Stimulated activated naive B cell treated with anti-CD40 and anti-IgM and Interleukin-4, amounts not matched to agents 10 μg/mL and 1 μg/mL and 100 μg/mL, for 72 hours (primary cell): ENCODE measurements around the gene CAPZA1.
"Not testable (repeated sequence)": the region's sequence is repeated elsewhere in the genome, so short reads cannot be mapped to it uniquely, and the experiment has no call there.

Source experiments
- ATAC-seq, 2 donors: fragments of 150-1000 bp; cut with Tn5 transposase; replicated peaks; 2 replicates each; pipeline ENCODE4 v1.10.0; 2021; ENCODE audit warnings: moderate library complexity in 1 of 2
- DNase-seq: peaks from one replicate; pipeline ENCODE4 v3.0.0; 2021
- H3K27ac Mint-ChIP-seq: one replicate; pipeline ENCODE4 v1.8.0; 2022; ENCODE audit warnings: mild to moderate bottlenecking, mixed read lengths
- H3K27me3 Mint-ChIP-seq, 2 donors: one replicate each; pipeline ENCODE4 v1.8.0; 2022; ENCODE audit warnings: mixed read lengths in 2 of 2
- H3K36me3 Mint-ChIP-seq, 2 donors: one replicate each; pipeline ENCODE4 v1.8.0; 2022; ENCODE audit warnings: mixed read lengths in 2 of 2, mild to moderate bottlenecking in 1 of 2
- H3K4me1 Mint-ChIP-seq, 2 donors: one replicate each; pipeline ENCODE4 v1.8.0; 2022; ENCODE audit warnings: mixed read lengths in 2 of 2, mild to moderate bottlenecking in 1 of 2
- H3K4me3 Mint-ChIP-seq, 2 donors: one replicate each; pipeline ENCODE4 v1.8.0; 2022; ENCODE audit warnings: mild to moderate bottlenecking in 2 of 2, mixed read lengths in 2 of 2, moderate library complexity in 1 of 2
- H3K9me3 Mint-ChIP-seq, 2 donors: one replicate each; pipeline ENCODE4 v1.8.0; 2022; ENCODE audit warnings: mixed read lengths in 2 of 2, mild to moderate bottlenecking in 1 of 2

CAPZA1 gene

DNA sequence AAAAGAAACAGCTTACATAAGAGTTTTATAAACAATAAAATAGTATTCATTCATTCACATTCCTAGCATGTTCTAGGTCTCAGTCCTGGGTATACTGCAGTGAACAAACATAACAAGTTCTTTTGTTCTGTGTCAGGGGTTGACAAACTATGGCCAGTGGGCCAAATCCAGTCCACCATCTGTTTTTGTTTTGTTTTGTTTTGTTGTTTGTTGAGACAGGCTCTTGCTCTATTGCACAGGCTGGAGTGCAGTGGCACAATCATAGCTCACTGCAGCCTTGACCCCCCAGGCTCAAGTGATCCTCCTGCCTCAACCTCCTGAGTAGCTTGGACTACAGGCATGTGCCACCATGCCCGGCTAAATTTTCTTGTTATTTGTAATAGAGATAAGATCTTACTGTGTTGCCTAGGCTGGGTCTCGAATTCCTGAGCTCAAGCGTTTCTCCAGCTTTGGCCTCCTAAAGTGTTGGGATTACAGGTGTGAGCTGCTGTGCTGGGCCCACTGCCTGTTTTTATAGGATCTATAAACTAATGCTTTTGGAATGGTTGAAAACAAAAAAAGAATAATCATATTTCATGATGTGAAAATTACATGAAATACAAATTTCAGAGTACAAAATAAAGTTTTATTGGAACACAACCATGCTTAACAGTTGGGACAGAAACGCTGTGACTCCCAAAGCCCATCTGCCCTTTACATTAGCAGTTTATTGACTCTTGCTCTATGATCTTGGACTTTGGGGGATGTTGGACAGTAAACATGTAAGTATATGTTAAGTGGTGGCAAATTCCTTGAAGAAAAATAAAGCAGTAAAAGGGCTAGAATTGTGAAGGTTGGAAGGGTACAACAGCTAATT lies 17.9 kb downstream of the CAPZA1 start:
- DNase-seq (no peak), ATAC-seq (no peak)
- H3K27ac Mint-ChIP-seq: peak overlapping the region; percentile 75
- H3K4me3 Mint-ChIP-seq: no peak overlapping the region
- H3K27me3 Mint-ChIP-seq: no peaks in the 10 kb centered on the region
- no peaks in the 10 kb centered on the region for H3K9me3 Mint-ChIP-seq
- H3K4me1 Mint-ChIP-seq: peaks cover 26 to 56% of the 10 kb centered on the region in 2 donors
- H3K36me3 Mint-ChIP-seq: peaks cover 18 to 24% of the 10 kb centered on the region in 2 donors

DNA sequence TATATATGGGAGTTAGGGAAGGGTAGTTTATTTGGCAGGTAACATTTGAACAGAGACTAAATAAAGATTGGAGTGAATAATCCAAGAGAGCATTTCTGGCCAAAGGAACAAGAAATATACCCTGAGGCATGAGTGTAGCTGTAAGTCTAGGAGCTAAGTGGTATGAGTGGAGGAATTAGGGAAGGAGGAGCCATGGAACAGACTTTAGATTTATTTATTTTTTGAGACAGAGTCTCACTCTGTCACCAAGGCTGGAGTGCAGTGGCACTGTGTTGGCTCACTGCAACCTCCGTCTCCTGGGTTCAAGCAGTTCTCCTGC lies 18.4 kb downstream of the CAPZA1 start:
- Mint-ChIP-seq H3K4me1 (peaks cover 26 to 54% of the 10 kb centered on the region in 2 donors), H3K9me3 (no peaks in the 10 kb centered on the region), H3K27me3 (no peaks in the 10 kb centered on the region), H3K36me3 (peaks cover 15 to 22% of the 10 kb centered on the region in 2 donors), H3K4me3 (no peak overlapping the region), H3K27ac (peak overlapping the region; percentile 75)
- no peak for DNase-seq
- ATAC-seq: no peak

DNA sequence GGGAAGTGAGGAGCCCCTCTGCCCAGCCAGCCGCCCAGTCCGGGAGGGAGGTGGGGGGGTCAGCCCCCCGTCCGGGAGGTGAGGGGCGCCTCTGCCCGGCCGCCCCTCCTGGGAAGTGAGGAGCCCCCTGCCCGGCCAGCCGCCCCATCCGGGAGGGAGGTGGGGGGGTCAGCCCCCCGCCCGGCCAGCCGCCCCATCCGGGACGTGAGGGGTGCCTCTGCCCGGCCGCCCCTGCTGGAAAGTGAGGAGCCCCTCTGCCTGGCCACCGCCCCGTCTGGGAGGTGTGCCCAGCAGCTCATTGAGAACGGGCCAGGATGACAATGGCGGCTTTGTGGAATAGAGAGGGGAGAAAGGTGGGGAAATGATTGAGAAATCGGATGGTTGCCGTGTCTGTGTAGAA lies 20.8 kb downstream of the CAPZA1 start:
- not testable (repeated sequence) for H3K27me3 Mint-ChIP-seq, H3K27ac Mint-ChIP-seq, H3K4me3 Mint-ChIP-seq, ATAC-seq, DNase-seq, H3K9me3 Mint-ChIP-seq
- peaks cover 13 to 21% of the 10 kb centered on the region in 2 donors for H3K36me3 Mint-ChIP-seq
- peaks cover 17 to 43% of the 10 kb centered on the region in 2 donors for H3K4me1 Mint-ChIP-seq

DNA sequence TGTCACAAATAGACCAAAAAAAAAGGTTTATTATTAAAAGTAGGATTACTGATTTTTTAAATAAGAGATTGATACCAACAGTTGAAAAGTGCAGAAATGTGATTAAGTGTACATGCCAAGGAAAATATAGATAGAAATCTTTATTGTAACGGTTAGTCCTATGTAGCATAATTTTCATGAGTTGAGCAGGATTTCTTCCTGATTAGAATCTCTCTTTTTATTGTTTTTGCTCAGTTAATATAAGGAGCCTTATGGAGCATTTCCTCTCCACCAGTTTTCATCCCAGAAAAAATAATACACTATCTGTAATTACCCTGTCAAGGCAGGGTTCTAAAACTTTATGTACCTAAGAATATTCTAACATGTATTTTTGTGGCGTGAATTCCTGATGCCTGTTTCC lies 23.4 kb downstream of the CAPZA1 start:
- Mint-ChIP-seq H3K27me3 (no peaks in the 10 kb centered on the region), H3K4me1 (peaks cover 16 to 32% of the 10 kb centered on the region in 2 donors), H3K4me3 (no peak overlapping the region), H3K36me3 (peaks cover 19 to 30% of the 10 kb centered on the region in 2 donors), H3K27ac (no peak overlapping the region), H3K9me3 (no peaks in the 10 kb centered on the region)
- DNase-seq (no peak), ATAC-seq (no peak)

DNA sequence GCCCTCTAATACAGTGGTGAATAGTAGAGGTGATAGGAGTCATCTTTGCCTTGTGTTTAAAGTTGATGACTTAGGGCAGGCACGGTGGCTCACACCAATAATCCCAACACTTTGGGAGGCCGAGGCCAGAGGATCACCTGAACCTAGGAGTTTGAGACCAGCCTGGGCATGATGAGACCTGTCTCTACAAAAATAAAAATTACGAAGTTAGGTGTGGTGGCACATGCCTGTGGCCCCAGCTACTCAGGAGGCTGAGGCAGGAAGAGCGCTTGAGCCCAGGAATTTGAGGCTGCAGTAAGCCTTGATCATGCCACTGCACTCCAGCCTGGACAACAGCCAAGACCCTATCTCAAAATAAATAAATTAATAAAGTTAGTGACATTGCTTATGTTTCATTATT lies 26.6 kb downstream of the CAPZA1 start:
- Mint-ChIP-seq H3K27me3 (no peaks in the 10 kb centered on the region), H3K27ac (no peak overlapping the region), H3K9me3 (no peaks in the 10 kb centered on the region), H3K4me1 (peaks cover 22 to 32% of the 10 kb centered on the region in 2 donors), H3K36me3 (peaks cover 24 to 46% of the 10 kb centered on the region in 2 donors), H3K4me3 (no peak overlapping the region)
- DNase-seq: no peak
- ATAC-seq: no peak

DNA sequence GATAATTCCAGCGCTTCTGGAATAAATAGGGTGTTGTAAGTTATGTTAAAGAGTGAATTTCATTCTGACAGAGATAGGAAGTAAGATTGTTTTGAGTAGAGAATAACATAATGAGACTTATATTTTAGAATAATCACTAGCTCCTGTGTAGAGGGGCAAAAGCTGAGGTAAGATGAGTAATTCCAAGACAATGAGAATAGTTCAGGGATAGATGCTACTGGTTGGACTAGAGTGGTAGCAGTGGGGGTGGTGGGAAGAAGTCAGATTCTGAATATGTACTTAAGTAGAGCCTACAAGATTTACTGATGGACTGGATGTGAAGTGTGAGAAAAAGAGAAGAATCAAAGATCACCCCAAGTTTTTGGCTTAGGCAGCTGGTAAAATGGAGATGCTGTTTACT lies 31.6 kb downstream of the CAPZA1 start:
- Mint-ChIP-seq H3K9me3 (no peaks in the 10 kb centered on the region), H3K27ac (no peak overlapping the region), H3K4me3 (no peak overlapping the region), H3K36me3 (peaks cover 20 to 41% of the 10 kb centered on the region in 2 donors), H3K4me1 (peaks cover 15 to 19% of the 10 kb centered on the region in 2 donors), H3K27me3 (no peaks in the 10 kb centered on the region)
- peak in 1 of 2 donors; percentile 25 for ATAC-seq
- no peak for DNase-seq

DNA sequence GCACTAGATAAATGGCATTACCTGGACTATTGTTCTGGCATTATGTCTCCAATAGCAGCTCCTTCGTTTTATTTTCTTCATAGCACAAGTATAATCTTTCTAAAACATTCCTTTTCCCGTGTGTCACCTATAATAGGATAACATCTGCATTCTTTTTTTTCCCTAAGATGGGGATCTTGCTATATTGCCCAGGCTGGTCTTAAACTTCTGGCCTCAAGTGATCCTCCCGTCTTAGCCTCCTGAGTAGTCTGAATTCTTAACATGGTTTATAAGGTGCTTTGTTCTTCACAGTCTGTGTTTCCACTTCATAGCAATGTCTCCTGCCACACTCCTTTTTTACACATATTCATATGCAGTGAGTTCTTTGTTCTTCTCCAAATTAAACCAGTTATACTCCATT lies 46.2 kb downstream of the CAPZA1 start:
- no peaks in the 10 kb centered on the region for H3K27me3 Mint-ChIP-seq
- H3K4me3 Mint-ChIP-seq: no peak overlapping the region
- no peak for DNase-seq
- peaks cover 61 to 66% of the 10 kb centered on the region in 2 donors for H3K36me3 Mint-ChIP-seq
- no peaks in the 10 kb centered on the region for H3K9me3 Mint-ChIP-seq
- no peak for ATAC-seq
- H3K4me1 Mint-ChIP-seq: peaks cover 5 to 6% of the 10 kb centered on the region in 2 donors
- no peak overlapping the region for H3K27ac Mint-ChIP-seq

DNA sequence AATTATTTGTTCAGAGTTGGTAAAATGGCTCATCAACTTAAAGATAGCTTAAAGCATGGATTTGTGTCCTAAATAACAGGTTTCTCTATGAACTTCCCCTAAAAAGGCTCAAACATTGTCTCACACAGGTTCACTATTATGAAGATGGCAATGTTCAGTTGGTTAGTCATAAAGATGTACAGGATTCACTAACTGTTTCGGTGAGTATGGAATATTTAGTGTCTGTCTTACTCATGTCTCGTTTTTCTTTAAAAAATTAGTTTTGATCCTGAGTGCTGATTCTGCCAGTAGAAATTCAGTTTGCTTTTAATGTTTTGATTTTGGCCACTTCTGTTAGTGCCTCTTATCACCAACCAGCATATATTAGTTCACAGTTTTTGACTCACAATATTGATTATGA lies 47.3 kb downstream of the CAPZA1 start:
- Mint-ChIP-seq H3K4me1 (peaks cover 5 to 6% of the 10 kb centered on the region in 2 donors), H3K27me3 (no peaks in the 10 kb centered on the region), H3K9me3 (no peaks in the 10 kb centered on the region), H3K27ac (no peak overlapping the region), H3K36me3 (peaks cover 57 to 63% of the 10 kb centered on the region in 2 donors), H3K4me3 (no peak overlapping the region)
- DNase-seq: no peak
- ATAC-seq: no peak

DNA sequence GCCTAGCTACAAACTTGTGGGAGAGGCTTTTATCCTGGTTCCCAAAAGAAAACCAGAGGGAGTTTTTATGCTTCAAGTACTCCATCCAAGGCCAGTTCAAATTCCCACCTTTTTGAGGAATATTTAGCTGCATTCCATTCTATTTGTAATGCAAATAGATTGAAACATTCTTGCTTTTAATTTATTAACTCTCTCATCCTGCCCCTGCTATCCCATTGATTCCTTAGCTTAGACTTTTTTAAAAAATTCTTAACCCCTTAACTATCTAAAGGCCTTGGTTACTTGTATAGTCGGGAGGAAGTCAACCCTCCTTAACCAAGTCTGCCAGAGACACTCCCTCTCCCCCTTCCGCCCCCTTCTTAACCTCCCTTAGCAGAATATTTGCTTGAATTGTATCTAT lies 52.4 kb downstream of the CAPZA1 start:
- H3K27ac Mint-ChIP-seq: no peak overlapping the region
- no peak for ATAC-seq
- peaks cover 25 to 40% of the 10 kb centered on the region in 2 donors for H3K4me1 Mint-ChIP-seq

DNA sequence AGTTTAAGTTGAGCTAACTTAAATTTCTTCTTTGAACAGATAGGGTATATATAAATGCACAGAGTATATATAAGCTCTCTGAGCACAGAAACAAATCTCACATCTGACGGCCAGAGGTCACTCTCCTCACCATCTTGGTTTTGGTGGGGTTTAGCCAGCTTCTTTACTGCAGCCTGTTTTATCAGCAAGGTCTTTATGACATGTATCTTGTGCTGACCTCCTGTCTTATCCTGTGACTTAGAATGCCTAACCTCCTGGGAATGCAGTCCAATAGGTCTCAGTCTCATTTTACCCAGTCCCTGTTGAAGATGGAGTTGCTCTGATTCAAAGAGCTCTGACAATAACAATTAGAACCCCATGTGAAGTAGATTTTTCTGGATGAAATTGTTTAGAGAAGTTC lies 53.2 kb downstream of the CAPZA1 start:
- DNase-seq: no peak
- H3K4me1 Mint-ChIP-seq: peaks cover 28 to 41% of the 10 kb centered on the region in 2 donors
- no peaks in the 10 kb centered on the region for H3K9me3 Mint-ChIP-seq
- no peaks in the 10 kb centered on the region for H3K27me3 Mint-ChIP-seq
- H3K4me3 Mint-ChIP-seq: no peak overlapping the region
- H3K27ac Mint-ChIP-seq: no peak overlapping the region
- no peak for ATAC-seq
- H3K36me3 Mint-ChIP-seq: peaks cover 39 to 43% of the 10 kb centered on the region in 2 donors

More for the DNA sequence above, 52.4 kb downstream of the CAPZA1 start:
- no peak for DNase-seq
- Mint-ChIP-seq H3K9me3 (no peaks in the 10 kb centered on the region), H3K27me3 (no peaks in the 10 kb centered on the region), H3K4me3 (no peak overlapping the region), H3K36me3 (peaks cover 44 to 51% of the 10 kb centered on the region in 2 donors)

DNA sequence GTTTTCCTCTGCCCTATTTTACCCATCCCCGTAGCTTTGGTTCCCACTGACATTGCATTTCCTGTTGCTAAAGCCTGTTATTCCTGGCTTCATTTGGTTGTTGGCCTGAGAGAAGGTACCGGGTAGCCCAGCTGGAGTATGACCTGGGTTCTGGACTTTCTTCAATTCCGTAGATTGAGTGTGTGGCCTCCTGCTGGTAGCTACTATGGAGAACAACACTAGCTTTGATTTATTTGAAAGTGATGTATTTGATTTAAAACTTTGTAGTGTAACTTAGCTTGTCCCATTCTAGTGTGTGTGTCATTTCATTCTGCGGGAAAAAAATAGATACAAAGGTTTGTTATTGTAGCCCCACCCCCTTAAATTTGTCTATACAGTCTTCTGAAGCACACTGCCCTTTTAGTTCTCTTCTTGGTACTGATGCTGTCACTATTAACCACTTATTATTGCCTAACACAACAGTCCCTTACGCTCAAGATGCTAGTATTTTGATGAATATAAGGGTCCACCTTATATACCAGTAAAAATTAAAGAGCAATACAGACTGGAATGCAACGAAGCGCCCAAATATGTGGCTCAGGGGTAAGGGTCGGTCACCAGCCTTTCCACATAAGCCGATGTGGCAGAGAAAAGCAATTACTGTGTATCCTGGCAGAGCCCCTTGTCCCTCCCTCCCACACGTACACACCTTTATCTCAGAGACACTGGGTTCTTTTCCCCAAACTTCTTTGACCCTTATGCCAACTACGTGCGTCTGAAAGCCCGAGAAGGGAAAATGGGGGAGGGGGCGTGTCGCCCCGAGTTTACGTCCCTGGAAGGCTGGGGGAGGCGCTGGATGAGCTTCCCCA lies 54.2 kb downstream of the CAPZA1 start:
- Mint-ChIP-seq H3K4me3 (peak overlapping the region; percentile 96 to 99), H3K27me3 (no peaks in the 10 kb centered on the region), H3K9me3 (no peaks in the 10 kb centered on the region), H3K27ac (peak overlapping the region; percentile 98), H3K36me3 (peaks cover 31 to 39% of the 10 kb centered on the region in 2 donors), H3K4me1 (peaks cover 30 to 43% of the 10 kb centered on the region in 2 donors)
- ATAC-seq (peak; percentile 6 to 15), DNase-seq (no peak)

DNA sequence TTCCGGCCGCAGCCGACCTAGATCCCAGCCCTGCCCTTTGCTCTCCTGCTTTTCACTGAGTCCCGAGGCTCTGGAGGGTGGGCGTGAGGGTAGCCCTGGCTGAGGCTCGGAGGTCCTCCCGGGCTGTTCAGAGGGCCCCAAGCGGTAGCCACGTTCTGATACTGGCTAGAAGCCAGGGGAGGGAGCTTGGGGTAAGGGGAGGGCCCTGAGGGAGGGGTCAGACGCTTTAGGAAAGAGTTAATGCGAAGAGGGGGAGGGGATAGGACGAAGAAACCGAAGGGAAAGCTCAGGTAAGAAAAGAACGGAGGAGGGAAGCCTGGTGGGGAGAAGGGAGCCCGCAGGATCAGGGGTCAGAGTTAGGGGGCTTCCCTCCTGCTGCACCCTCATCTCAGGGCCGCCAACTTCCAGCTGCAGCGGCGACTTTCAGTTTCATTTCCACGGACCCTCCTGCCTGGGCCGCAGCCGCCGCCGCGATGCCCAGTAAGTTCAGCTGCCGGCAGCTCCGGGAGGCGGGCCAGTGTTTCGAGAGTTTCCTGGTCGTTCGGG lies 54.9 kb downstream of the CAPZA1 start, which contains the start of gene MOV10:
MOV10 (plus strand) TSS at position 220 of the 546 bp plus-strand sequence; CDS start at position 474, 254 bp downstream.
- Mint-ChIP-seq H3K27ac (peak within 1 kb of the TSS; percentile 98), H3K27me3 (no peaks in the 10 kb centered on the region), H3K4me3 (peak within 1 kb of the TSS; percentile 96 to 99), H3K36me3 (peaks cover 25 to 32% of the 10 kb centered on the region in 2 donors), H3K4me1 (peaks cover 30 to 43% of the 10 kb centered on the region in 2 donors), H3K9me3 (no peaks in the 10 kb centered on the region)
- DNase-seq (peak; percentile 57), ATAC-seq (peak; percentile 77 to 80)

DNA sequence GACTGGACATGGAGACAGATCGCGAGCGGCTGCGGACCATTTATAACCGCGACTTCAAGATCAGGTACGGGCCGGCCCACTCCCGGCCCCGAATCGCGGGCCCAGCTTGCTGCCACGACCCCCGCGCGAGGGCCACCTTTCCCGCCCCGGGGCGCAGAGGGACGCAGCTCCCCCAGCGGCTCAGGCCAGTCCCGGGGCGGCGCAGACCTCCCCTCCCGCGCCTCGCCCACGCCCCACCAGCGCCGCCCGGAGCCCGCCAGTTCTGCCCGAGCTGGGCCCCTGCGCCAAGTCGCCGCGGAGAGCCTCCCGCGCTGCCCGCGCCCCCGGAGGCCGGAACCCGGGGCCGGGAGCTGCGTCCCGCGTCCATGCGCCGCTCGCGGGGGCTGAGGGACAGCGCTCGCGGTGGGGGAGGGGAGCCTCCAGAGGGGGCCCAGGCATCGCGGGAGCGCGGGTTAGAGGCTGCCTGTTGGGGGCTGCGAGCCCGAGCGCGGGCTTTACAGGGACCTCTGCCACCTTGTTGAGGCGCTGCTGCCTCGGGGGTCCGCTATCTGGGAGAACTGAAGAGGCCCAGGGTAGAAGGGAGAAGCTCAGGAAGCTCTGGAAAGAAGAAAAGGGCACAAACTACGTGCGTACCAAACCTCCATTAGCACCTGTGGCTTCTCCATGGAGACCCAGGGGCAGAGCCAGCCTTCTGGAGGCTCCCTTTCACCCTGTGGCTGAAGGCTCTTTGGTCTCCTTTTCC lies 55.5 kb downstream of the CAPZA1 start:
- Mint-ChIP-seq H3K9me3 (no peaks in the 10 kb centered on the region), H3K27ac (peak overlapping the region; percentile 98), H3K36me3 (peaks cover 20 to 26% of the 10 kb centered on the region in 2 donors), H3K27me3 (no peaks in the 10 kb centered on the region), H3K4me1 (peaks cover 30 to 43% of the 10 kb centered on the region in 2 donors), H3K4me3 (peak overlapping the region; percentile 96 to 99)
- peak; percentile 64 to 65 for ATAC-seq
- peak; percentile 39 for DNase-seq
